ENCODE data around the gene FBXL7. TPM values are rescaled to one million over a fixed set of nuclear protein-coding genes. Genes with fewer than 3 reads are reported as not detected.

Gene FBXL7
- total and polyA plus RNA-seq, 2 donors (not counting 1 experiment from before 2014, with no cell fraction given) = not detected

- 95% methylated on average over 4 of the region's 8 CpGs for WGBS (ENCODE audit: insufficient coverage)
- CTCF ChIA-PET = no interaction called here
- H3K4me3 ChIP-seq (ENCODE audit: control extremely low read depth in 1 of 5, extremely low read depth in 1 of 5, insufficient read depth in 1 of 5, low read depth in 2 of 5, low read length in 4 of 5) = no peak overlapping the region
- no peak overlapping the region for H3K4me3 Mint-ChIP-seq
- intact Hi-C loops (cut with micrococcal nuclease) = no loop called here
- no peak for TF ChIP-seq EZH2 (IDR thresholded peaks at IDR 0.05; ENCODE audit: borderline replicate concordance, insufficient read depth, low read depth, low read length, poor library complexity, severe bottlenecking)
- H3K4me2 ChIP-seq (replicated peaks; ENCODE audit: low read depth, low read length, poor library complexity, severe bottlenecking) = no peak overlapping the region
- no peak overlapping the region for H2AFZ ChIP-seq (ENCODE audit: insufficient read depth, low read depth, low read length, poor library complexity, severe bottlenecking)
- ATAC-seq (ENCODE audit: low read depth) (no peak), DNase-seq (no peak)
- no peaks in the 10 kb centered on the region for H3K27me3 Mint-ChIP-seq
- no peaks in the 10 kb centered on the region for H3K79me2 ChIP-seq (ENCODE audit: control insufficient read depth, insufficient read depth, low read length)
- H3K36me3 ChIP-seq (replicated peaks in 1 of 2; ENCODE audit: control extremely low read depth in 1 of 2, control insufficient read depth in 1 of 2, extremely low read depth in 1 of 2, insufficient read depth in 2 of 2, low read length in 1 of 2) = no peaks in the 10 kb centered on the region
- no peak overlapping the region for H3K27ac Mint-ChIP-seq
- no peaks in the 10 kb centered on the region for H3K4me1 ChIP-seq (ENCODE audit: control insufficient read depth in 2 of 2, insufficient read depth in 2 of 2, low read length in 2 of 2)
- H3K9me3 Mint-ChIP-seq (ENCODE audit: insufficient read depth) = peaks cover 5% of the 10 kb centered on the region
- H3K4me1 Mint-ChIP-seq = no peaks in the 10 kb centered on the region
- H3K27ac ChIP-seq (ENCODE audit: low read length in 2 of 2) = no peak overlapping the region
- POLR2A ChIA-PET = no interaction called here
- peaks cover 0 to 8% (median 0%) of the 10 kb centered on the region in 3 donors for H3K9me3 ChIP-seq (ENCODE audit: control extremely low read depth in 1 of 3, control insufficient read depth in 2 of 3, insufficient read depth in 1 of 3, low read length in 2 of 3)
- no peak overlapping the region for H3K9ac ChIP-seq (ENCODE audit: low read length)
- no peaks in the 10 kb centered on the region for H4K20me1 ChIP-seq (ENCODE audit: control insufficient read depth, insufficient read depth, low read length, poor library complexity, severe bottlenecking)
- H3K27me3 ChIP-seq (replicated peaks in 1 of 4; ENCODE audit: control extremely low read depth in 1 of 4, control insufficient read depth in 3 of 4, insufficient read depth in 4 of 4, low read length in 3 of 4) = no peaks in the 10 kb centered on the region
Measured at GRCh38 chr5:15737036-15737821, 237.2 kb downstream of the FBXL7 start.

- DNase-seq (no peak), ATAC-seq (ENCODE audit: low read depth) (no peak)
- H3K9ac ChIP-seq (ENCODE audit: low read length) = no peak overlapping the region
- Mint-ChIP-seq H3K9me3 (ENCODE audit: insufficient read depth) (peaks cover 7% of the 10 kb centered on the region), H3K4me1 (no peaks in the 10 kb centered on the region), H3K27ac (no peak overlapping the region), H3K27me3 (no peaks in the 10 kb centered on the region), H3K4me3 (no peak overlapping the region)
- peaks cover 0 to 8% (median 0%) of the 10 kb centered on the region in 3 donors for H3K9me3 ChIP-seq (ENCODE audit: control extremely low read depth in 1 of 3, control insufficient read depth in 2 of 3, insufficient read depth in 1 of 3, low read length in 2 of 3)
- no peak overlapping the region for H3K27ac ChIP-seq (ENCODE audit: low read length in 2 of 2)
- H3K27me3 ChIP-seq (replicated peaks in 1 of 4; ENCODE audit: control extremely low read depth in 1 of 4, control insufficient read depth in 3 of 4, insufficient read depth in 4 of 4, low read length in 3 of 4) = no peaks in the 10 kb centered on the region
- H3K4me3 ChIP-seq (ENCODE audit: control extremely low read depth in 1 of 5, extremely low read depth in 1 of 5, insufficient read depth in 1 of 5, low read depth in 2 of 5, low read length in 4 of 5) = no peak overlapping the region
- no peak overlapping the region for H2AFZ ChIP-seq (ENCODE audit: insufficient read depth, low read depth, low read length, poor library complexity, severe bottlenecking)
- no peak for TF ChIP-seq CTCF (IDR thresholded peaks at IDR 0.05)
- TF ChIP-seq EZH2 (IDR thresholded peaks at IDR 0.05; ENCODE audit: borderline replicate concordance, insufficient read depth, low read depth, low read length, poor library complexity, severe bottlenecking) = no peak
- no peaks in the 10 kb centered on the region for H3K79me2 ChIP-seq (ENCODE audit: control insufficient read depth, insufficient read depth, low read length)
- no peaks in the 10 kb centered on the region for H3K36me3 ChIP-seq (replicated peaks in 1 of 2; ENCODE audit: control extremely low read depth in 1 of 2, control insufficient read depth in 1 of 2, extremely low read depth in 1 of 2, insufficient read depth in 2 of 2, low read length in 1 of 2)
- CTCF ChIA-PET = no interaction called here
- H3K4me2 ChIP-seq (replicated peaks; ENCODE audit: low read depth, low read length, poor library complexity, severe bottlenecking) = no peak overlapping the region
- 81% methylated on average over 3 of the region's 5 CpGs for WGBS (ENCODE audit: insufficient coverage)
- no peaks in the 10 kb centered on the region for H3K4me1 ChIP-seq (ENCODE audit: control insufficient read depth in 2 of 2, insufficient read depth in 2 of 2, low read length in 2 of 2)
- POLR2A ChIA-PET = no interaction called here
- intact Hi-C loops (cut with micrococcal nuclease) = no loop called here
- no peaks in the 10 kb centered on the region for H4K20me1 ChIP-seq (ENCODE audit: control insufficient read depth, insufficient read depth, low read length, poor library complexity, severe bottlenecking)
Measured at GRCh38 chr5:15737871-15738664, 238.1 kb downstream of the FBXL7 start.

Measured in B cell (primary cell).